GM21717 (cell line): Measurements from ENCODE around the gene MED12L.

Experiments used
- ATAC-seq: cut with Tn5 transposase; IDR thresholded peaks from one replicate; pipeline ENCODE4 v1.9.1; 2021; ENCODE audit warnings: mild to moderate bottlenecking, moderate library complexity; ENCODE audit not compliant: unreplicated experiment

Gene MED12L

GRCh38 chr3:151398895-151399294 lies 313.4 kb downstream of the MED12L start:
- no peak for ATAC-seq

DNA sequence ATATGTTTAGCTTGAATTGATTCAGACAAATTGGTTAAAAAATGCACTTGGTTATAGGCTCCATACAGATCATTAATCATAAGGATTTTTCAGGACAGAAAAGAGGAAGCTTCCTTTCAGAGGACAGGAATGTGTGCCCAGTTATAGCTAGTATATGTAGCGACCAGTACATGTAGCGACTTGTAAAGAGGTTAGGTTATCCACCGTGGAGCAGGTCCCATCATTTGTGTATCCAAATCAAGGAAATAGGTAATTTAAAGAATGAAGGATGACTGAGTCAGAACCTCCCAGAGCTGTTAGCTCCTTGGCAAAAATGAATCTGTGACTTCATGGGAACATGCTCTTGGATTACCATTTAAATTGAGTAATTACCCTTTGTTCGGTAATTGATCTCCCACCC lies 314.9 kb downstream of the MED12L start:
- ATAC-seq, result no peak

DNA sequence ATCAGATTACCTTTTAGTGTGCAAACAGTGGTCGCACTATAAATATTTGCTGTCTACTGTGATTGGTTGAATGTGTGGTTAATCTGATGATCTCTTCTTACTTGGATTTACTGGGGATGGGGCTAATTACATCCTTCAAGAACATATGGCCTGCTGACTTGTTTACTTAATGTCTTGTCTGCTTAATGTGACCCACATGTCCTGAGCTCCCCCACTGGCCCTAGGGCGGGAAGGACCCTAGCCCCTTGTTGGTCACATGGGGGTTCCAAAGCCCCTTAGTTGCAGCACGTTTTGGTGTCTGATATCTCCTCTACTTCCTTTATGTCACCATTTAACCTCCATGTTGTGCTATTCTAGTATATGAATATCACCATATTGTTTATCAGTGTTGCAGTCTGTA lies 316.9 kb downstream of the MED12L start:
- ATAC-seq, result no peak

DNA sequence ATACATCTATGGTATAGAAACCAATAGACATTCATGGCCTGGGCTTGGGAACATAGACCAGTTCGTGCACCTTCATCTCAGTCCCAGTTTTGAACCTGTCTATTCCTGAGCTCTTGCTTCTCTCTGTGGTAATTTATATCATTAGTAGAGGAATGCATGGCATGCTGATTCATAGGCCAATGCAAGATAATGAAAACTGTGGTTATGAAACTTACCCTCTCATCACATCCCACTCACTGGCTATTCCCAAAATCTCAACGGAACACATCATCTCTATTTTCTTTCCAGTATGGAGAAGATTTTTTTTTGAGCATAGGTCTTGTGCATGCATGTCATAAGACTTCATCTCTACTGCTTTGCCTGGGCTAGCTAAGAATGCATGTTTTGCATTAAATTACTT lies 317.8 kb downstream of the MED12L start:
- ATAC-seq, result no peak

- ATAC-seq, result no peak
Observed at GRCh38 chr3:151404316-151404715, 318.9 kb downstream of the MED12L start.

- ATAC-seq, result no peak
Observed at GRCh38 chr3:151407928-151408327, 322.5 kb downstream of the MED12L start.

- no peak for ATAC-seq
Observed at GRCh38 chr3:151410891-151411559, 325.6 kb downstream of the MED12L start.

DNA sequence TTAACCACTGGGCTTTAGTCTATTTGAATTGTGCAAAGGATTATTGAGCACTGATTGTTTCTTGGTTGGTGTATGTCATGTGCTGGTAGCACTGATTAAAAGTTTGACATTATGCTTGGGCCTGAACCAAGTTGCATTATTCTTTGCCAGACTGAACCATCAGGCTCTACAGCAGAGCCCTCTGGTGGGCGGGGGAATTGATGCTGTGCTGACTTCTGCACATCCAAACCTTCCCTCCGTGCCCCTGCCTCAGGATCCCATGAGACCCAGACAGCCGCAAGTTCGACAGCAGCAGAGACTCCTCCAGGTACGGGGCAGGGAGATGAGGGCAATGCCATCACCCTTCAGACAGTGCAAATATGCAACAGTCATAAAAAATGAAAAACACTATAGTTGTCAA lies 327.5 kb downstream of the MED12L start:
- no peak for ATAC-seq

DNA sequence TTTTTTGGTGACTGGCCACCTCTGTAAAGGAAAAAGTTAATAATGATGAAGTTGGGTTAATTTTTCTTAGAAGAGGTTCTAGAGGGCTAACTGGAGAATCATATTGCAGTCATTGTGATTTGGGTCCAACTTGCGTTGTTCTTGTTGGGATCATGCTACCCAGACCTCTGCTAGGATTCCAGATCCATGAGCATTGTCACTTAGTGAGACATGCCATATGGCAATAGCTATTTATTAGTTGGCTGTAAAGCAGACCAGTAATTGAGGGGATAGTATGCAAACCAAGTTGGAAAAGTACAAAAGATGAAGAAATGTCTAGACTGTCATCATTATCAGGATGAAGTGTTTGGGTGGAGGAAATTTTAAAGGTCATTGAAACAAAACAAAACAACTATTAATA lies 329.8 kb downstream of the MED12L start:
- ATAC-seq, result no peak

GRCh38 chr3:151419806-151420205 lies 334.3 kb downstream of the MED12L start:
- no peak for ATAC-seq

DNA sequence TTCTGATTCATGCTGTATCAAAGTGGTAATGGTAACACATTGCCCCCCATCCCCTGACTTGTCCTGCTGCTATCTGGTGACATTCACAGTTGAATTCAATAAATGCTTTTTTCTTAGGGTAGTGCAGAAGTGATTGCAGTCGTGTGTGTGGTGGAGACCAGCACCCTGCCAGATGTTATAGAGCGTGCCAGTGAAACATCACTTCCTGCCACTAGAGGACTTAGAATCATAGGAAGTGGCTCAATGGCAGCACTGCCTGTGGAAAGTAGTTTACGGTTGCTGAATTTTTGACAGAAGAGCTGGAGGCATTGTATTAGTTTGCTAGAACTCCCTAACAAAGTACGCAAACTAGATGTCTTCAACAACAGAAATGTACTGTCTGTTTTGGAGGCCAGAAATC lies 336.5 kb downstream of the MED12L start:
- no peak for ATAC-seq

GRCh38 chr3:151423091-151423490 lies 337.6 kb downstream of the MED12L start:
- no peak for ATAC-seq

- no peak for ATAC-seq
Observed at GRCh38 chr3:151425627-151426340, 340.3 kb downstream of the MED12L start.

GRCh38 chr3:151426341-151426657 lies 340.8 kb downstream of the MED12L start:
- ATAC-seq, result no peak

DNA sequence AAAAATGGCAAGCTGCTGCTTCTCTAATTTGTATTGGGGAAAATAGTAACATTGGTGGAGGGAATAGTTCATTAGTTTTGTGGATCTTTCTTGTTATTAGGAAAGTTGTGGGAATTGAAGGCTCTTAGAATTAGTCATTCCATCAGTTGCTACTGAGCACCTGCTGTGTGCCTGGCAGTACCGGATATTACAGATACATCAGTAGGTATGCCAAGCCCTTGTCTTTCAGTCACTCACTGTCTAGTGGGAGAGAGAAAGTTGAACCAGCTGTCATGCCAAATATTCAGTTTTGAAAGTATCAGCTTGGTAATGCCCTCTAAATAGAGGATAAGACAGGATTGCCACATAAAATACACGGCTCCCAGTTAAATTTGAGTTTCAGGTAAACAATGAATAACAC lies 342.9 kb downstream of the MED12L start:
- ATAC-seq, result no peak

DNA sequence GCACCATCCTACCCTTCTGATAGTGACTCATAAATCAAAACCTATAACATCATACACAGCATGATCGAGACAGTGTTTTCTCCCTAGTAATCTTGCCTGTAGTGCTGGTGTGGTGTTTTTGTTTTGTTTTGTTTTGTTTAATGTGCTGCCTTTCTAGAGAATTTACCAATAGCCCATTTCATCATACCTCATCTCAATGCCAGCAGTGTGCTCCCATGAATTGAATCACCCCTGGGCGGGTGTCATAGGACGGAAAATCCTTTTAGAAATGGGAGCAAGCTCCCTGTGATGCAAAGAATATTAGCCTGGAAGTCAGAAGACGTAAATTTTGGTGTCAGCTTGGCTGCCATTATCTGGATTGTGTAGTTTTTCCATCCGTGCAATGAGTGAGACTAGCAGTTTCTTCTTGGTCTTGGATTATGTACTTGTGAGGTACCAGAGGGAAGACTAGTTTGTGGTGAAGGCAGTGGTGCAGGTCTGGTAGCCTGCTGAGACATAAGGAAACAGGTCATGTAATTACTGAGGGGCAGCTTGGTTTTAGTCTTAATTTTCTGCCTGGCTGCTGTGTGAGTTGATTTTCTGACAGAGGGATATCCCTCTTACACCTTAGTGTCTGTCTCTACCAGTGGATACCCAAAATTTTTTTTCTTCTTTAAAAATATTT lies 345.5 kb downstream of the MED12L start:
- no peak for ATAC-seq

GRCh38 chr3:151431940-151432339 lies 346.5 kb downstream of the MED12L start:
- ATAC-seq, result no peak

DNA sequence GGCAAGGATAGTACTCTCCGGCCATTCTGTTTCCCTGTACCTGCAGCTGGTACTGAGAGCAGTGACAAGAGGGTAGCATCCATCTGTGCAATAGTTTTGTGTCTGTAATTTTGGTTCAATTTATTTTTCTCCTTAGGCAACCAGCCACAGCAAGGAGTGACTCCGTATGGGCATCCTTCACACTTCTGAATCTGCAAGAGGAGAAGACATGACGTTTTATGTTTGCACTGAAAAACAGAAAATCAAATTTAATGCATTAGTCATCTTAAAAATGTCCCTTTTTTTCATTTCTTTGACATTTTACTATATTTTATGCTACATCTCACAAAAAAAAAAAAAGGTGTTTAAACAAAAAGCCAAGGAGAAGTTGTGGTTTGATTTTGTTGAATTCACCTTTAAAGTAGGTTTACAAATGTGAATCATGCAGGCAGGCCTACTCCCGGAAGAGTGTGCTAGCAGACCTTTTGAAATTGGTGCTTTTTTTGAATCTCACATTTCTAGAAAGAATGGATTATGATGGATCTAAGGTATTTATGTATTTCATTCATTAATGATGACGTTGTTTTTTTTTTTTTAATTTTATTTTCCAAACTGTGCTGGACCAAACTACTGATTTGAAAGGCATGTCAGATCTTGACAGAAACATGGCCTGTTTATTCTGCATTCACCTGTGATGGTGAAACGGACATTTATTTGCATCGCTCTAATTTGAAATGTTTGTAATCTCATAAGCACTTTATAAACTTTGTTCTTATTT lies 347.3 kb downstream of the MED12L start:
- ATAC-seq, result no peak

GRCh38 chr3:151434151-151434890 lies 348.9 kb downstream of the MED12L start:
- ATAC-seq, result no peak

DNA sequence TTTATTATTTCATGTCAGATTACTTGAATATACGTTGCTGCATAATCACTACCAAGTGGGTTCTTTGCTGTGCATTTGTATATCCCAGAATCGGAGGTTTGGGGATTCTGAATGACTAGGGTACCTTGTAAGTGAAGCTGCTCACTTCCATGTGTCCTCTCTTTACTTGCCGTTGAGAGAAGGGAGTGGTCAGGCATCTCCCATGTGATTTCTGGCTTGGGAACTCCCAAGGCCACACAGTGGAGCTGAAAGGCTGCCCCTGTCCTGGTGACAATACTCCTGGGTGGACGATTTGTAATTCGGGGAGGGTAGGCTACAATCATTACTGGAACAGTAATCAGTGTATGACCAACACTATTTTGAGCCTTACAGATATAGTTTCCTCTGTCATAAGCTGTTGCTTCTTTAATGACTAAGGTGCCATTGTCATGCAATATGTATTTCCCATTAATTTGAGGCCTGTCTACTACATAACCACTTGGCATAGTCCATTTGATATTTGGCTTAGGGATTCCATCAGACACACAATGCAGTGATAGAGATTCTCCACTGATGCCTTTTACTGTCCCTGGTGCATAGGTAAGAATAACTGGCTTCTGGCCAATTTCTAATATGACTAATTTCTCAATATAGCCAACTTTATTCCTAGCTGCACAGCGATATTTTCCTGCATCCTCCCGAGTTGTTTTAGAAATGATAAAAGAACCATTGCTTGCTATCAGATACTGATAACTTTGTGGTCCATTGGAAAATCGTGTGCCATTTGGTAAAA lies 351.4 kb downstream of the MED12L start:
- ATAC-seq, result no peak
